ENCODE results near the gene ZG16. TPM values are rescaled to one million over a fixed set of nuclear protein-coding genes. Genes with fewer than 3 reads are reported as not detected.
"Not testable (repeated sequence)": the region's sequence is repeated elsewhere in the genome, so short reads cannot be mapped to it uniquely, and the experiment has no call there.

ZG16 gene
- total RNA-seq, 1 experiment from 2014 or later = not detected

DNA sequence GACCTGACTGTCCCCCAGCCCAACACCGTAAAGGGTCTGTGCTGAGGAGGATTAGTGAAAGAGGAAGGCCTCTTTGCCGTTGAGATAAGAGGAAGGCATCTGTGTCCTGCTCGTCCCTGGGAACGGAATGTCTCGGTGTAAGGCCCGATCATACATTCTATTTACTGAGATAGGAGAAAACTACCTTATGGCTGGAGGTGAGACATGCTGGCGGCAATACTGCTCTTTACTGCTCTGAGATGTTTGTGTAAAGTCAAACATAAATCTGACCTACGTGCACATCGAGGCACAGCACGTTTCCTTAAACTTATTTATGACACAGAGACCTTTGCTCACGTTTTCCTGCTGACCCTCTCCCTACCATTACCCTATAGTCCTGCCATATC lies 37.4 kb upstream of the ZG16 start:
- H3K27me3 Mint-ChIP-seq (ENCODE audit: low read depth); H3K4me3 Mint-ChIP-seq; POLR2A ChIA-PET; DNase-seq (ENCODE audit: low spot score); H3K9me3 Mint-ChIP-seq; CTCF ChIA-PET; ATAC-seq: not testable (repeated sequence)
- Mint-ChIP-seq H3K27ac (peak overlapping the region; percentile 1), H3K36me3 (peaks cover 38% of the 10 kb centered on the region), H3K4me1 (peaks cover 13% of the 10 kb centered on the region)
- TF ChIP-seq ZNF671 (CRISPR knock-in tag; IDR thresholded peaks at IDR 0.05) = 0 out of 2 replicates have a peak, but pooled peaks have one; percentile 18

GRCh38 chr16:29742683-29743275 lies 35.3 kb upstream of the ZG16 start:
- Mint-ChIP-seq H3K9me3 (peaks cover 7% of the 10 kb centered on the region), H3K27me3 (ENCODE audit: low read depth) (peaks cover 6% of the 10 kb centered on the region), H3K4me1 (peaks cover 16% of the 10 kb centered on the region), H3K4me3 (no peak overlapping the region), H3K27ac (no peak overlapping the region), H3K36me3 (peaks cover 30% of the 10 kb centered on the region)
- TF ChIP-seq NFATC4 (CRISPR knock-in tag; IDR thresholded peaks at IDR 0.05) = 0 out of 2 replicates have a peak, but pooled peaks have one; percentile 52
- peak; percentile 62; the same call in 1 of the 2 replicates for TF ChIP-seq GTF2I (CRISPR knock-in tag; conservative IDR thresholded peaks at IDR 0.05)
- TF ChIP-seq PRRX2 (CRISPR knock-in tag; IDR thresholded peaks at IDR 0.05) = peak; percentile 79; the same call in 1 of the 2 replicates
- TF ChIP-seq, protein P1, sequence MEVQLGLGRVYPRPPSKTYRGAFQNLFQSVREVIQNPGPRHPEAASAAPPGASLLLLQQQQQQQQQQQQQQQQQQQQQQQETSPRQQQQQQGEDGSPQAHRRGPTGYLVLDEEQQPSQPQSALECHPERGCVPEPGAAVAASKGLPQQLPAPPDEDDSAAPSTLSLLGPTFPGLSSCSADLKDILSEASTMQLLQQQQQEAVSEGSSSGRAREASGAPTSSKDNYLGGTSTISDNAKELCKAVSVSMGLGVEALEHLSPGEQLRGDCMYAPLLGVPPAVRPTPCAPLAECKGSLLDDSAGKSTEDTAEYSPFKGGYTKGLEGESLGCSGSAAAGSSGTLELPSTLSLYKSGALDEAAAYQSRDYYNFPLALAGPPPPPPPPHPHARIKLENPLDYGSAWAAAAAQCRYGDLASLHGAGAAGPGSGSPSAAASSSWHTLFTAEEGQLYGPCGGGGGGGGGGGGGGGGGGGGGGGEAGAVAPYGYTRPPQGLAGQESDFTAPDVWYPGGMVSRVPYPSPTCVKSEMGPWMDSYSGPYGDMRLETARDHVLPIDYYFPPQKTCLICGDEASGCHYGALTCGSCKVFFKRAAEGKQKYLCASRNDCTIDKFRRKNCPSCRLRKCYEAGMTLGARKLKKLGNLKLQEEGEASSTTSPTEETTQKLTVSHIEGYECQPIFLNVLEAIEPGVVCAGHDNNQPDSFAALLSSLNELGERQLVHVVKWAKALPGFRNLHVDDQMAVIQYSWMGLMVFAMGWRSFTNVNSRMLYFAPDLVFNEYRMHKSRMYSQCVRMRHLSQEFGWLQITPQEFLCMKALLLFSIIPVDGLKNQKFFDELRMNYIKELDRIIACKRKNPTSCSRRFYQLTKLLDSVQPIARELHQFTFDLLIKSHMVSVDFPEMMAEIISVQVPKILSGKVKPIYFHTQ (CRISPR knock-in tag; IDR thresholded peaks at IDR 0.05) = peak; percentile 69; the same call in 1 of the 2 replicates
- peak; percentile 95 for TF ChIP-seq ZNF121 (CRISPR knock-in tag; IDR thresholded peaks at IDR 0.05)
- TF ChIP-seq ZNF671 (CRISPR knock-in tag; IDR thresholded peaks at IDR 0.05) = peak; percentile 41; the same call in 1 of the 2 replicates
- no peak for TF ChIP-seq FOXJ3 (CRISPR knock-in tag; IDR thresholded peaks at IDR 0.05; ENCODE audit: borderline replicate concordance)
- TF ChIP-seq, protein P2, sequence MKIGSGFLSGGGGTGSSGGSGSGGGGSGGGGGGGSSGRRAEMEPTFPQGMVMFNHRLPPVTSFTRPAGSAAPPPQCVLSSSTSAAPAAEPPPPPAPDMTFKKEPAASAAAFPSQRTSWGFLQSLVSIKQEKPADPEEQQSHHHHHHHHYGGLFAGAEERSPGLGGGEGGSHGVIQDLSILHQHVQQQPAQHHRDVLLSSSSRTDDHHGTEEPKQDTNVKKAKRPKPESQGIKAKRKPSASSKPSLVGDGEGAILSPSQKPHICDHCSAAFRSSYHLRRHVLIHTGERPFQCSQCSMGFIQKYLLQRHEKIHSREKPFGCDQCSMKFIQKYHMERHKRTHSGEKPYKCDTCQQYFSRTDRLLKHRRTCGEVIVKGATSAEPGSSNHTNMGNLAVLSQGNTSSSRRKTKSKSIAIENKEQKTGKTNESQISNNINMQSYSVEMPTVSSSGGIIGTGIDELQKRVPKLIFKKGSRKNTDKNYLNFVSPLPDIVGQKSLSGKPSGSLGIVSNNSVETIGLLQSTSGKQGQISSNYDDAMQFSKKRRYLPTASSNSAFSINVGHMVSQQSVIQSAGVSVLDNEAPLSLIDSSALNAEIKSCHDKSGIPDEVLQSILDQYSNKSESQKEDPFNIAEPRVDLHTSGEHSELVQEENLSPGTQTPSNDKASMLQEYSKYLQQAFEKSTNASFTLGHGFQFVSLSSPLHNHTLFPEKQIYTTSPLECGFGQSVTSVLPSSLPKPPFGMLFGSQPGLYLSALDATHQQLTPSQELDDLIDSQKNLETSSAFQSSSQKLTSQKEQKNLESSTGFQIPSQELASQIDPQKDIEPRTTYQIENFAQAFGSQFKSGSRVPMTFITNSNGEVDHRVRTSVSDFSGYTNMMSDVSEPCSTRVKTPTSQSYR (CRISPR knock-in tag; IDR thresholded peaks at IDR 0.05) = no peak
- no peak for TF ChIP-seq JUN (CRISPR knock-in tag; IDR thresholded peaks at IDR 0.05)
- ATAC-seq = no peak
- DNase-seq (ENCODE audit: low spot score) = no peak
- ChIA-PET POLR2A (no interaction called here), CTCF (interaction anchor here (1.2 to 1.3 kb wide), 2 partner anchors 42 to 47 kb away, joined by 5 to 7 read pairs; partner anchors contain the start of gene KIF22)

DNA sequence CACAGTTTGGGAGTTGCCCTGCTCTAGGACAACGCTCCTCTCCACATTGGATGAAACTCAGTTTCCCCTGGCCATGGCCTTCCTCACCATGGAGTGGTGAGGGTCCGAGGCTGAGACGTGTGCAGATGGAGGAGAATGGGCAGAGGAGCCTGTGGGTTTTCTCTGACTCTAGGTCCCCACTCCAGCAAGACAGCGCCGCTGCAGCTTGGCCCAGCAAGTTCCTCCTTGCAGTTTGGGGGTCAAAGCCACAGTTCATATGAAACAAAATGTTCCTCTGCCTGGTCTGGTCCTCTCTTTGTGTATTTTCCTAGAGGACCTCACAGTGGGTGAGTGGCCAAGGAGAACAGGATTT lies 34.6 kb upstream of the ZG16 start:
- no peak for TF ChIP-seq ZNF512 (CRISPR knock-in tag; IDR thresholded peaks at IDR 0.05; ENCODE audit: borderline replicate concordance)
- TF ChIP-seq, protein P3, sequence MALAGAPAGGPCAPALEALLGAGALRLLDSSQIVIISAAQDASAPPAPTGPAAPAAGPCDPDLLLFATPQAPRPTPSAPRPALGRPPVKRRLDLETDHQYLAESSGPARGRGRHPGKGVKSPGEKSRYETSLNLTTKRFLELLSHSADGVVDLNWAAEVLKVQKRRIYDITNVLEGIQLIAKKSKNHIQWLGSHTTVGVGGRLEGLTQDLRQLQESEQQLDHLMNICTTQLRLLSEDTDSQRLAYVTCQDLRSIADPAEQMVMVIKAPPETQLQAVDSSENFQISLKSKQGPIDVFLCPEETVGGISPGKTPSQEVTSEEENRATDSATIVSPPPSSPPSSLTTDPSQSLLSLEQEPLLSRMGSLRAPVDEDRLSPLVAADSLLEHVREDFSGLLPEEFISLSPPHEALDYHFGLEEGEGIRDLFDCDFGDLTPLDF (CRISPR knock-in tag; IDR thresholded peaks at IDR 0.05) = no peak
- no peak for TF ChIP-seq SP1 (CRISPR knock-in tag; conservative IDR thresholded peaks at IDR 0.05)
- TF ChIP-seq MLX (CRISPR knock-in tag; IDR thresholded peaks at IDR 0.05) = no peak
- TF ChIP-seq, protein P4, sequence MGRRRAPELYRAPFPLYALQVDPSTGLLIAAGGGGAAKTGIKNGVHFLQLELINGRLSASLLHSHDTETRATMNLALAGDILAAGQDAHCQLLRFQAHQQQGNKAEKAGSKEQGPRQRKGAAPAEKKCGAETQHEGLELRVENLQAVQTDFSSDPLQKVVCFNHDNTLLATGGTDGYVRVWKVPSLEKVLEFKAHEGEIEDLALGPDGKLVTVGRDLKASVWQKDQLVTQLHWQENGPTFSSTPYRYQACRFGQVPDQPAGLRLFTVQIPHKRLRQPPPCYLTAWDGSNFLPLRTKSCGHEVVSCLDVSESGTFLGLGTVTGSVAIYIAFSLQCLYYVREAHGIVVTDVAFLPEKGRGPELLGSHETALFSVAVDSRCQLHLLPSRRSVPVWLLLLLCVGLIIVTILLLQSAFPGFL (CRISPR knock-in tag; IDR thresholded peaks at IDR 0.05; ENCODE audit: borderline replicate concordance) = no peak
- TF ChIP-seq SMAD4 (CRISPR knock-in tag; IDR thresholded peaks at IDR 0.05) = no peak
- peak overlapping the region; percentile 82 for H3K27ac Mint-ChIP-seq

More for the DNA sequence above, 34.6 kb upstream of the ZG16 start:
- H3K36me3 Mint-ChIP-seq = peaks cover 27% of the 10 kb centered on the region
- CTCF ChIA-PET = interaction anchor here (1.0 to 1.3 kb wide), 4 partner anchors 14 to 52 kb away, joined by 3 to 7 read pairs (median 4); partner anchors contain the start of gene KIF22
- DNase-seq (ENCODE audit: low spot score) = no peak
- peaks cover 16% of the 10 kb centered on the region for H3K4me1 Mint-ChIP-seq
- peaks cover 10% of the 10 kb centered on the region for H3K9me3 Mint-ChIP-seq
- H3K4me3 Mint-ChIP-seq = no peak overlapping the region
- POLR2A ChIA-PET = interaction anchor here (0.5 to 0.8 kb wide), 2 partner anchors 33 to 86 kb away, joined by 3 to 5 read pairs; no protein-coding TSS in a partner anchor
- H3K27me3 Mint-ChIP-seq (ENCODE audit: low read depth) = peaks cover 6% of the 10 kb centered on the region
- ATAC-seq = no peak

All from WTC11 (cell line).